ENCODE measurements around the gene CTNNA3. TPM values are rescaled to one million over a fixed set of nuclear protein-coding genes. Genes with fewer than 3 reads are reported as not detected.

The CTNNA3 gene
- total RNA-seq, 1 donor: not detected

- Histone ChIP-seq H3K79me2 (ENCODE audit: insufficient read depth, low read length) (no peaks in the 10 kb centered on the region), H3K27me3 (ENCODE audit: insufficient read depth, low read length) (no peaks in the 10 kb centered on the region), H3K9me3 (ENCODE audit: low read depth, low read length) (peaks cover 2% of the 10 kb centered on the region), H3K4me1 (ENCODE audit: insufficient read depth, low read length) (no peaks in the 10 kb centered on the region), H4K20me1 (ENCODE audit: insufficient read depth, low read length) (no peaks in the 10 kb centered on the region), H3K27ac (ENCODE audit: low read depth, low read length) (no peak overlapping the region), H3K4me3 (ENCODE audit: insufficient read depth, low read length) (no peak overlapping the region), H3K4me2 (ENCODE audit: insufficient read depth, low read length) (no peak overlapping the region), H2AFZ (ENCODE audit: low read length) (no peak overlapping the region), H3K36me3 (ENCODE audit: insufficient read depth, low read length) (no peaks in the 10 kb centered on the region)
- DNase-seq (ENCODE audit: insufficient read length, low spot score, missing footprints): no peak
- TF ChIP-seq CTCF (IDR thresholded peaks at IDR 0.05; ENCODE audit: extremely low read depth, low read depth, low read length): no peak
Observed at GRCh38 chr10:66283874-66284464, 1412.0 kb downstream of the CTNNA3 start.

GRCh38 chr10:66283064-66283463 is 1412.9 kb downstream of the CTNNA3 start:
- H2AFZ ChIP-seq (ENCODE audit: low read length): no peak overlapping the region
- no peaks in the 10 kb centered on the region for H3K27me3 ChIP-seq (ENCODE audit: insufficient read depth, low read length)
- H3K4me1 ChIP-seq (ENCODE audit: insufficient read depth, low read length): no peaks in the 10 kb centered on the region
- H3K27ac ChIP-seq (ENCODE audit: low read depth, low read length): no peak overlapping the region
- H3K4me3 ChIP-seq (ENCODE audit: insufficient read depth, low read length): no peak overlapping the region
- no peaks in the 10 kb centered on the region for H4K20me1 ChIP-seq (ENCODE audit: insufficient read depth, low read length)
- peaks cover 2% of the 10 kb centered on the region for H3K9me3 ChIP-seq (ENCODE audit: low read depth, low read length)
- no peak overlapping the region for H3K4me2 ChIP-seq (ENCODE audit: insufficient read depth, low read length)
- no peak for DNase-seq (ENCODE audit: insufficient read length, low spot score, missing footprints)
- no peak for TF ChIP-seq CTCF (IDR thresholded peaks at IDR 0.05; ENCODE audit: extremely low read depth, low read depth, low read length)
- no peaks in the 10 kb centered on the region for H3K79me2 ChIP-seq (ENCODE audit: insufficient read depth, low read length)
- H3K36me3 ChIP-seq (ENCODE audit: insufficient read depth, low read length): no peaks in the 10 kb centered on the region

- Histone ChIP-seq H3K9me3 (ENCODE audit: low read depth, low read length) (peaks cover 2% of the 10 kb centered on the region), H3K27me3 (ENCODE audit: insufficient read depth, low read length) (no peaks in the 10 kb centered on the region)
Observed at GRCh38 chr10:66281327-66281726, 1414.7 kb downstream of the CTNNA3 start.

GRCh38 chr10:66277481-66277880 is 1418.5 kb downstream of the CTNNA3 start:
- Histone ChIP-seq H3K4me3 (ENCODE audit: insufficient read depth, low read length) (no peak overlapping the region), H3K27me3 (ENCODE audit: insufficient read depth, low read length) (no peaks in the 10 kb centered on the region), H4K20me1 (ENCODE audit: insufficient read depth, low read length) (no peaks in the 10 kb centered on the region), H3K79me2 (ENCODE audit: insufficient read depth, low read length) (no peaks in the 10 kb centered on the region), H2AFZ (ENCODE audit: low read length) (no peak overlapping the region), H3K36me3 (ENCODE audit: insufficient read depth, low read length) (no peaks in the 10 kb centered on the region), H3K9me3 (ENCODE audit: low read depth, low read length) (no peaks in the 10 kb centered on the region), H3K4me1 (ENCODE audit: insufficient read depth, low read length) (no peaks in the 10 kb centered on the region), H3K27ac (ENCODE audit: low read depth, low read length) (no peak overlapping the region), H3K4me2 (ENCODE audit: insufficient read depth, low read length) (no peak overlapping the region)
- TF ChIP-seq CTCF (IDR thresholded peaks at IDR 0.05; ENCODE audit: extremely low read depth, low read depth, low read length): no peak
- no peak for DNase-seq (ENCODE audit: insufficient read length, low spot score, missing footprints)

More at GRCh38 chr10:66281327-66281726, 1414.7 kb downstream of the CTNNA3 start:
- TF ChIP-seq CTCF (IDR thresholded peaks at IDR 0.05; ENCODE audit: extremely low read depth, low read depth, low read length): no peak
- Histone ChIP-seq H3K36me3 (ENCODE audit: insufficient read depth, low read length) (no peaks in the 10 kb centered on the region), H3K4me3 (ENCODE audit: insufficient read depth, low read length) (no peak overlapping the region), H3K4me1 (ENCODE audit: insufficient read depth, low read length) (no peaks in the 10 kb centered on the region), H3K27ac (ENCODE audit: low read depth, low read length) (no peak overlapping the region), H3K4me2 (ENCODE audit: insufficient read depth, low read length) (no peak overlapping the region), H2AFZ (ENCODE audit: low read length) (no peak overlapping the region), H3K79me2 (ENCODE audit: insufficient read depth, low read length) (no peaks in the 10 kb centered on the region), H4K20me1 (ENCODE audit: insufficient read depth, low read length) (no peaks in the 10 kb centered on the region)
- no peak for DNase-seq (ENCODE audit: insufficient read length, low spot score, missing footprints)

Measured in osteoblast (primary cell).